Activated T-cell treated with anti-CD3 and anti-CD28 coated beads, Interleukin-2, amount 50 U/mL, for 48 hours (primary cell): Measurements from ENCODE around the gene TERT.
"Not testable (repeated sequence)": the region's sequence is repeated elsewhere in the genome, so short reads cannot be mapped to it uniquely, and the experiment has no call there.

Experiments used
- DNase-seq, 2 experiments: peaks; one replicate each; pipeline ENCODE4 v3.0.0-alpha.2; 2020

Gene TERT

DNA sequence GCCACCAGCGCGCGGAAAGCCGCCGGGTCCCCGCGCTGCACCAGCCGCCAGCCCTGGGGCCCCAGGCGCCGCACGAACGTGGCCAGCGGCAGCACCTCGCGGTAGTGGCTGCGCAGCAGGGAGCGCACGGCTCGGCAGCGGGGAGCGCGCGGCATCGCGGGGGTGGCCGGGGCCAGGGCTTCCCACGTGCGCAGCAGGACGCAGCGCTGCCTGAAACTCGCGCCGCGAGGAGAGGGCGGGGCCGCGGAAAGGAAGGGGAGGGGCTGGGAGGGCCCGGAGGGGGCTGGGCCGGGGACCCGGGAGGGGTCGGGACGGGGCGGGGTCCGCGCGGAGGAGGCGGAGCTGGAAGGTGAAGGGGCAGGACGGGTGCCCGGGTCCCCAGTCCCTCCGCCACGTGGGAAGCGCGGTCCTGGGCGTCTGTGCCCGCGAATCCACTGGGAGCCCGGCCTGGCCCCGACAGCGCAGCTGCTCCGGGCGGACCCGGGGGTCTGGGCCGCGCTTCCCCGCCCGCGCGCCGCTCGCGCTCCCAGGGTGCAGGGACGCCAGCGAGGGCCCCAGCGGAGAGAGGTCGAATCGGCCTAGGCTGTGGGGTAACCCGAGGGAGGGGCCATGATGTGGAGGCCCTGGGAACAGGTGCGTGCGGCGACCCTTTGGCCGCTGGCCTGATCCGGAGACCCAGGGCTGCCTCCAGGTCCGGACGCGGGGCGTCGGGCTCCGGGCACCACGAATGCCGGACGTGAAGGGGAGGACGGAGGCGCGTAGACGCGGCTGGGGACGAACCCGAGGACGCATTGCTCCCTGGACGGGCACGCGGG, at the start of gene TERT:
Gene TERT, minus strand, starts transcription at position 234 of the 815 bp plus-strand sequence. Its CDS starts 79 bp downstream, at position 155.
- DNase-seq, result peak; percentile 85 to 89

DNA sequence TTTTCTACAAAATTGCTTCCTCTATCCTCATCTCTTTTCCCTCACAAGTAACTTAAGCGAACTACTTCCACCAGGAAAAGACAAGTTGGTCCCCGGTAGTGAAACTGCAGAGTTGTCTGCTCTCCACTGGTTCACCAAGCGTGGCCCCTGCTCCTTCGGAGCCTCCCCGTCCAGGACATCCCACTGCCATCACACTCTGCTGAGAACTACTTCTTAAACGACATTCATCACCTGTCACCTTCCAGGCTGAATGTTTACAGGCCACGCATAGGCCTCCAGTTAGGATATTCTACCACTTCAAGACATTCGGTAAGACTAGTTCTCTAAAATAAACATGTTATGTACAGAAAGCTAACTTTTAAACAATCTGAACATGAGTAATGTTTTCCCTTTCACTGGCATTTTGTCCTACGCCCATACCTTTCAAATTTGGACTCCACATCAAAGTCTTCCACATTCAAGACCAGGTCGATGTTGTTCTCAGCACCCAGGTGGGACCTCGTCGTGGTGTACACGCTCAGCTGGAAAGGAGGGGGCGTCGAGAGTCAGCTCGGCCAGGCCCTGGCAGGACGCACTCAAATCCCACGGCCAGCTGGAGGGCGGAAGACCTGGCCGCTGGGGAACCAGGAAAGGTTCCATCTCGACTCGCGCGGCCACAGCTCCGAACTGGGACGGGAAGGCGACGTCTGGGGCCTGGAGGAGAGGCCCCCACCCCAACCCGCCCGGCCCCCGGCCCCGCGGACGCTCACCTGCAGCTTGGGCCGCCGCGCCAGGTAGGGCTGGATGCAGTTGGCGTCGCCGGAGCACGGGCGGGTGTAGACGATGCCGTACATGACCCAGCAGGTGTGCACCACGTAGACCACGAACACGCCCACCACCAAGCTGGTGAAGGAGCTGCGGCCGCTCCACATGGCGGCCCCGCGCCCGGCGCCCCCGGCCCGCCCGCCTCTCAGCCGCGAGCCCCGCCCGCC, 49.3 kb upstream of the TERT start:
- peak; percentile 35 to 36 for DNase-seq

DNA sequence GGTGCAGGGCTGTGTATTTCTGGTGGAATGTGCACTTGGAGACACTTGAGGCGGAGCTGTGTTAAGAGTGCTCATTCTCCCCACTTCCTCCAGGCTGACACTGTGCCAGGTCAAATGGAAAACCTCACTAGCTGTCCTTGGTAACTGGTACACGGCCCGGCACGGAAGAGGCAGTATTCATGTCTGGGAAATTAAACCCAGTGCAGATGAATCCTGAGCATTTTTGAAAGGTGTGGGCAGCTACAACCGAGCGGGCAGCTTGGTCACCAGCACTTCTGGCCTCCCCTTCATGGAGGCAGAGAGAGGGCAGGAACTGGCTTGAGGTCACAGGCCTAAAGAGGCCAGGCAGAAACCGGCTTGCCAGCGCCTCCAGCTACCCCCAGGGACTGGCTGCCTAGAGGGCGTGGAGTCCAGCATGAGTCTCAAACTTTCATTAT, 48.5 kb upstream of the TERT start:
- no peak for DNase-seq

DNA sequence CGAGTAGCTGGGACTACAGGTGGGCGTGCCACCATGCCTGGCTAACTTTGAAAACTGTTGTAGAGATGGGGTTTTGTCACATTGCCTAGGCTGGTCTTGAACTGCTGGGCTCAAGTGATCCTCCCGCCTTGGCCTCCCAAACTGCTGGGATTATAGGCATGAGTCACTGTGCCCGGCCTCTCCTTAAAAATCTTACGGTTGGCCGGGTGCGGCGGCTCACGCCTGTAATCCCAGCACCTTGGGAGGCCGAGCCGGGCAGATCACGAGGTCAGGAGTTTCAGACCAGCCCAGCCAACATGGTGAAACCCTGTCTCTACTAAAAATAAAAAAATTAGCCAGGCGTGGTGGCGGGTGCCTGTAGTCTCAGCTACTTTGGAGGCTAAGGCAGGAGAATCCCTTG, 47.8 kb upstream of the TERT start:
- not testable (repeated sequence) for DNase-seq

DNA sequence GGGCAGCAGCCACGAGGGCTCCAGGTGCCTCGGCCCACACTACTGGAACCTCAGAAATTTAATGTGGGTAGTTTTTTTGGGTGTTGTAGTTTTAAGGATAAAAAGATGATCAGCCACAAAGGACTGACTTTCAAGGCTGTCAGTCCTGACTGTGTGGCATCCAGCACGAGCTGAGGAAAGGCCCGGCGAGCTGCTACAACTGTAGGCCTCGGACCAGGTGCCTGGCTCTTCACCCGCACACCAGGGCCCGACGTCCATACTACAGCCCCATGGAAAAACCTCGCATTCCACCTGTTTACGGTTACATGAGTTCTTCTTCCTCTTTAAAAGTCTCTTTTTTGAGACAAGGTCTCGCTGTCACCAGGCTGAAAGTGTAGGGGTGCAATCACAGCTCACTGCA, 47.4 kb upstream of the TERT start:
- DNase-seq, result no peak

DNA sequence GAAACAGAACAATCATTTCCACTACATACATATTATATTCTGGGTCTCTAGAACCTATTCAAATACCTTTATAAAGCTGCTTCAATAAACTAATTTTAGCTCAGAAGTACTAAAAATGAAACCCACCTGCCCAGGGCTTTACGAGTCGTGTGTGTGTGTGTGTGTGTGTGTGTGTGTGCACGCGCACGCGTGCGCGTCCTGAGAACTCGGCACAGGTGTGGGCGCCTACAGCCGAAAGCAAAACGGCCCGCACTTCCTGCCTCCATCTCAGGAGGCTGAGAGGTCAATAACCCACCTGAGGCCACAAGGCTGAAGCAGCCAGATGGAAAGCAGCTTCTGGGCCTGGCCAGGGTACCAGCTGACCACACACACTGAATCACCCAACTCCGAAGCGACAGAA, 47.0 kb upstream of the TERT start:
- DNase-seq, result no peak

DNA sequence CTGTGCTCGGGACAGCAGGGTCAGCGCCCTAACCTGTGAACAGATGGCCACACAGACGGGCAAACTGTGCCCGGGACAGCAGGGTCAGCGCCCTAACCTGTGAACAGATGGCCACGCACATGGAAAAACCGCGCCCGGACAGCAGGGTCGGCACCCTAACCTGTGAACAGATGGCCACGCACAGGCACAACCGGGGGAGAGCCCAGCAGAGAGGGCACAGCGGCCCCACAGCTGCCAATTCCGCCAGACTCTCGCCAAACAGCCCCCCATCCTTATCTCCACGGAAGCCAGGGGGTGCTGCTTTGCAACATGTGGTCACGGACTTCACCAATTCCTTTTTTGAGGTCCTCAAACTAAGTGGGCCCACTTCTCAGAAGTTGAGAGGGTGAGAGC, 44.9 kb upstream of the TERT start:
- DNase-seq, result not testable (repeated sequence)

DNA sequence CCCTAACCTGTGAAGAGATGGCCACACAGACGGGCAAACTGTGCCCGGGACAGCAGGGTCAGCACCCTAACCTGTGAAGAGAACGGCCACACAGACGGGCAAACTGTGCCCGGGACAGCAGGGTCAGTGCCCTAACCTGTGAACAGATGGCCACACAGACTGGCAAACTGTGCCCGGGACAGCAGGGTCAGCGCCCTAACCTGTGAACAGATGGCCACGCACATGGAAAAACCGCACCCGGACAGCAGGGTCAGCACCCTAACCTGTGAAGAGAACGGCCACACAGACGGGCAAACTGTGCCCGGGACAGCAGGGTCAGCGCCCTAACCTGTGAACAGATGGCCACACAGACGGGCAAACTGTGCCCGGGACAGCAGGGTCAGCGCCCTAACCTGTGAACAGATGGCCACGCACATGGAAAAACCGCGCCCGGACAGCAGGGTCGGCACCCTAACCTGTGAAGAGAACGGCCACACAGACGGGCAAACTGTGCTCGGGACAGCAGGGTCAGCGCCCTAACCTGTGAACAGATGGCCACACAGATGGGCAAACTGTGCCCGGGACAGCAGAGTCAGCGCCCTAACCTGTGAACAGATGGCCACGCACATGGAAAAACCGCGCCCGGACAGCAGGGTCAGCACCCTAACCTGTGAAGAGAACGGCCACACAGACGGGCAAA, 44.4 kb upstream of the TERT start:
- DNase-seq, result not testable (repeated sequence)

DNA sequence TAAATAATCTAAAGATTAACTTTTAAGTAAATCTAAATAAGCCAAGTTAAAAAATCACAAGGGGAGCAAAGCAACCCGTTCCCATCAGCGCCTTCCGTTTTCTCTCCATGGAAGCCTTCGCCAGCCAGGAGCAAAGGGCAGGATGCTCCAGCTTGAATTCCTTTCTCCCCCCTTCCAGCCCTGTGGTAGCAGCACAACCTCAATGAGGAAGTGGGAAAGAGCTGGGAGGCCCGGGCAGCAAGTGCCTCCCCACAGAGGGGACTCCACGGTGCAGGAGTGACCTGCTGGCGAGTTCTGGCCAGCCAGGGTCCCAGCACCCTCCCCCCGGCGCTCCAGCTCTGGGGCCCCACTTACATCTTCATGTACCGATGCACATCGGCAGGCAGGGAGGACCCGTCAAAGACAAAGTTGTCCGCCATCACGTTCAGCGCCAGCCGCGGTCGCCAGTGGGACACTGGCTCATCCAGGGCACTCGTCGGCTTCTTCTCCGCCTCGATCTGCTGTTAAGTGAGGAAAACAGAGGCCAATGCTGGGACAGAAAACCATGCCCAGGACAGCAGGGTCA, 43.7 kb upstream of the TERT start:
- DNase-seq, result no peak

DNA sequence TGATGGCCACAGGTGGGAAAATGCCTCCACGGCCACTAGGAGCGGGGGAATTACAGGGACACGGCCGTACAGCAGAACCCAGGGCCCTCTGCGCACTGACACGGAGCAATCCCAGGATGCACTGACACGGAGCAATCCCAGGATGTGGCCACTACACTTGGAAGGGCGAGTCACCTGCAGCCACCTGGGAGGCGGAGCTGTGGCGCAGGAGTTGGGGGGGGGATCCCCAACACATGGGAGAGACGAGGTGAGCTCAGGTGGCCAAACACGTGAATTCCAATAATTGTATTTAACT, 43.3 kb upstream of the TERT start:
- DNase-seq, result no peak

DNA sequence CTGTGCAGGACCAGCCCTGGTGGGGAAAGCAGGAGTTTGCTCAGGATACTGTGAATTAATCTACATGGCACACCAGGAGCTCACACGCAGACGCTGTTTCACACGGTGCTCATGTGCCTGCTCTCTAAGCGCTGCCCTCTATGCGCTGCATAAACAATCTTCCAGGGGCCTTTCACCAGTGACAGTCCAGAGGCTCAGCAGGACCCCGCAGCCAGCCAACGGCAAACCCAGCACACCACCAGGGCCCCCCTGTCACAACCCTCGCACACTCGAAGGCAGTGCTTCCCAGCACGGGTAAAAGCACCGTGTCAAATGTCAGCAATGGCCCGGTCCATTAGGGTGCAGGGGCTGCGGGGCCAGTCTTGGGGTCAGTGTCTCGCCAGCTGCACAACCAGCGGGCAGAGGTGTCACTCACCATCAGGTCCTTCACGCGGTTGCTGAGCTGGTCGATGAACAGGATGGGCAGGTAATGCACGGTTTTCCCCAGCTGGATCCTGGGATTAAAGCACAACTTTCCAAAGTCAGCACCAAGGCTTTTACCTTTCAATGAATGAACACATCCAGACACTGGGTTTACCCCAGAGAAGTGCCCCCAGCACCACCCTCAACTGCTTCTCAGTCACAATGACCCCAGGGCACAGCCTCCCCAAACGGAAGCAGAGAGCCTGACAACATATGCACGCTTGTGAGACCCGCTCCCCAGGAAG, 42.8 kb upstream of the TERT start:
- no peak for DNase-seq

DNA sequence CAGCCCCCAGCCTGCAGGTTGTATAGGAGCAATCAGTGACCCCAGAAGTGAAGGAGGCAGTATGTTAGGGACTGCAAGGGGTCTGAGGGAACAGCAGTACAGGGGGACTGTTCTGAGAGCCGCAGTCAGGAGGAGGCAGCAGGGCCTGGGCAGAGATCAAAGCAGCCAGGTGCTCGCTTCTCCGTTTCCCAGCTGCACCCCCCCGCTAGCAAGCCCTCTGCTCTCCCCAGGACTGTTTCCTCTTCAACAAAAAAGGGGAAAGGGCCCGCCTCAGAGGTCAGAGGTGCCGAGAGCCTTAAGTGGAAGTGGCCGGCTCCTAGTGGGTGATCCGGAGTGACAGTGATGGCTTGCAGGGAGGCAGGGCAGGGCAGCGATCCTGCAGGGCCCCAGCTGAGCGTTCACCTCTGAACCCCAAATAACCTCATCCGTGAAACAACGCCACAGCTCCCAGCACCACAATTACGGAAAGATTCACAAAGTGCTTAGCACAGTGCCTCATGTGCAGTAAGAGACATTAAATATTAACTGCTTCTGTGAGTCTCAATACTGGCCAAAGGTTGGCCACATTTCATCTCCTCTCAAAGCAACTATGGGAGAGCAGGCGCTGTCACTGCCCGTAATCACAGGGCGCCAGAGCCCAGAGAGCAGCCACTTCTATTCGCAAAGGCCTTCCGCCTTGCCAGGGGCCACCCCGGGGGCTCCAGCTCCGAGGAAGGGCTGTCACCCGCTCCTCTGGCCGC, 42.1 kb upstream of the TERT start:
- DNase-seq, result no peak

DNA sequence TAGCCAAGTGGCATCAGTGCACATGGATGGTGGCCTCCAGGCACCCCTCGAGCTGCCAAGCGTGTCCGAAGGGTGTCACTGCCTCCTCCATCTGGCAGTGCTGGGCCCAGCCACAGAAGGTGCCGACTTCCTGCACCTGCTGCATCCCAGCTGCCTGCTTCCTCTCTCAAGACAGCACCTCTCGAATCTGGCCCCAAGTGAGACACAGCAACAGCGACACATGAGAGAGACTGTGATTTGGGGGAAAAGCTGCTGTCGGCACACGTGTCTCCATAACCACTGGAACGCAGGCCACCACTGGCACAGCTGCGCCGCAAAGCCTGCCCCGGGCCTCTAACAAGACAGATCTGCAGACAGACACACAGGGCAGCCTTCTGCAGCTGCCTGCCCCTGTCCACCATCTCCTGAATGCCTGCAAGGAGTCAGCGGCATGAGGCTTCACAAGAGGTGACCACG, 41.3 kb upstream of the TERT start:
- no peak for DNase-seq

DNA sequence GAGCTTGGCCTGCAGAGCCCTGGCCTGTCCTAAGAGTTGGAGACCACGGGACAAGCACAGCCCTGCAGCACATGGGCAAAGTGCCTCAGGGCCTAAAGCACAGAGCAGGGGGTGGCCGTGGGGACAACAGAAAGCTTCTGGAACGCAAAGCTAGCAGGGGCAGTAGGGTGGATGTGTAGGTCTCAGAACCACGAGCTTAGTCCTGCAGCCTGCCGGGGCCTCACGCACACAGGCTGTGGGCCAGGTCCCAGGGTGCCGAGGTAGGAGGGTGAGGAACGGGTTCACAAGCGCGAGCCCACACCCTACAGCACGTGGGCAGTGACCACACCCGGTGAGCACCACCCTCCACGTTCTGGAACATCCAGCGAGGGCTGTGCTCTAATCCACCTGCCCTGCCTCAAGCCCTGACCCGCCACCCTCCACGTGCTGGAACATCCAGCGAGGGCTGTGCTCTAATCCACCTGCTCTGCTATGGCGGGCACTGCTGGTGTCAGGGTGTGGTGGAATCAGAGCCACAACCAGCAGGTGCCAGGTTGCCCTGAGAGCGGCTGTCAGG, 40.8 kb upstream of the TERT start:
- no peak for DNase-seq

DNA sequence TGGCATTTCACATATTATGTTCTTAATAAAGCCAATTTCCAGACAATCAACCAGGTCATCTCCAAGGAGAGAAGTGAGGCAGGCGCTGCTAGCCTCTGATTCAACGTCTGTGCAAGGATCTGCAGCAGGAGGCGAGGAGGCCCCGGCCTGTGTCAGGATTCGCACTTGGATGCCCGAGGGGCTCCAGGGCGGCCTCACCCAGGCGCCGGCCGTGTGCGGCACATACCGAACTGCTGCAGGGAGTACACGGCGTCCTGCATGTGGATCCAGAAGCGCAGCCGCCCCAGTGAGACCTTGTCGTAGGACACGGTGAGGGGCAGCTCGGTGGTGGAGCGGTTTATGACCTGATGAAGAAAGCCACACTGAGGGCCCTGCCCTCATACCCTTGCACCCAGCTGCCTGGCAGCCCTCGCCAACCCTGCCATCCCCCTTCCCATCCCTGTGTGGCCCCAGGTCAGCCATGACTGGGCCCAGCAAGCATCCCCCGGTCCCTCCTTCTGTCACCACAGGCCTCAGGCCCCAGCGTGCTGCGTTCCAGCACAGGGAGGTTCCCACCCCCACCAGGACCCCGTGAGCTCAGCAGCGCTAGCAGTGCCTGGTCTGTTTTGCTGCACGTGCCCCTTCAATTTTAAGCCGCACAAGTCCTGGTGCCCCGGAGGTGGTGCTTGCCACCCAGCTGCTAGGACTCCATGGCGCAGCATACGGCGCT, 40.1 kb upstream of the TERT start:
- DNase-seq, result no peak

DNA sequence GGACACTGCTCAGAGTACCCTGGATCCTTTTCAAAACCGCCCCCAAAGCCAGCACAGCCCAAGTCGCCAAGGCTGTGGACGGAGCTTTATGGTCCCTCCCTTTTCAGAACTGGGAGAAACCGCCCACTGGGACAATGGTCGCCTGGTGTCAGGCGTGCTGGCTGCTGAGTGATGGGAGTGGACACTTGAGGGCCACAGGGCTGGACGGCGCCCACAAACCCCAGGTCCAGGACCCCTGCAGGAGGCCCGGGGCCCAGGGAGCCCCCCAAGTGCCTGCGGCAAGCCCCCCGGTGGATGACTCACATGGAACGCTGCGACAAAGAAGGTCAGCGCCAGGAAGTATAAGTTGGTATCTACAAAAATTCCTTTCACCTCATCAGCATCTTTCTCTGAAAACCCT, 39.1 kb upstream of the TERT start:
- no peak for DNase-seq

DNA sequence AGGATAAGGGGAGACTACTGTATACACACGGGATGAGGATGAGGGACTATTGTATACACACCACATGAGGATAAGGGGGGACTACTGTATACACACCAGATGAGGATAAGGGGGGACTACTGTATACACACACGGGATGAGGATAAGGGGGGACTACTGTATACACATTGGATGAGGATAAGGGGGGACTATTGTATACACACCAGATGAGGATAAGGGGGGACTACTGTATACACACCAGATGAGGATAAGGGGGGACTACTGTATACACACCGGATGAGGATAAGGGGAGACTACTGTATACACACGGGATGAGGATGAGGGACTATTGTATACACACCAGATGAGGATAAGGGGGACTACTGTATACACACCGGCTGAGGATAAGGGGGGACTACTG, 38.4 kb upstream of the TERT start:
- DNase-seq, result not testable (repeated sequence)

DNA sequence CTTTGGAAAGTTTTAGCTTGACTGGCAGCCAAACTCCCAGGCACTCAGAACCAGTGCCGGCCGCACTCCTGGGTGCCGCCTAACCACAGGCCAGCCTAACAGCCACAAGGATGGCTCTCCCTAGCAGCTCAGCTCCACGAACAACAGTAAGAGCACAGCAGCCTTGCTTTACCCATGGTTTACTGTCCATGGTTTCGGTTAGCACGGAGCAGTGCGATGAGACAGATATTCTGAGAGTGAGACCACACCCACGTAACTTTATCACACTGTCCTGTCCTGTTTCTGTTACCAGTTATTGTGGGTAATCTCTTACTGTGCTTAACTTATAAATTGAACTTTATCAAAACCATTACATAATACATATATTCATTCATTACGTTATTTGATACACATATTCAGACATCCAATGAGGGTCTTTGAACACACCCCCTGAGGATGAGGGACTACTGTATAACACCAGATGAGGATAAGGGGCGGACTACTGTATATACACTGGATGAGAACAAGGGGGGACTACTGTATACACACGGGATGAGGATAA, 37.7 kb upstream of the TERT start:
- DNase-seq, result no peak

DNA sequence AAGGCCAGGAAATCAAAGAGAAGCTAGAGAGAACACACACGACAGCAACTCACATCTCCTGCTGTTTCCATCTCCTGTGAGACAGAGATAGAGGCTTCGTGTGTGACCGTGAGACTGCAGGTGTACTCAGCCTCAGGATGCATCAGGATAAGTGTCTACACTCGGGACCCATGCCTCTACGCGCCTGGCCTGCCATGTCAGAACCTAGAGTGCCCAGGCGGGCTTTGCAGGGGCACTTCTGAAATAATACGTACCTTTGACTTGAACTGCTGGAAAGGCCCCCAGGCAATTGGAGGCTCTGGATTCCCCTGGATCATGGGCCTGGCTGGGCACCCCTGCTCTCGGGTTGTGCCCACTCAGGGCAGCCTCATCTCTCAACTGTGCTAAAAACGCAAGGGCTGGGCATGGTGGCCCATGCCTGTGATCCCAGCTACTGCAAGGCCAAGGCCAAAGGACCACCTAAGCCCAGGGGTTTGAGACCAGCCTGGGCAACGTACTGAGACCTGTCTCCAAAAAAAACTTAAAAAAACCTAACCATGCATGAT, 37.1 kb upstream of the TERT start:
- no peak for DNase-seq
